ENCODE results near the gene MAZ. TPM values are rescaled to one million over a fixed set of nuclear protein-coding genes. Genes with fewer than 3 reads are reported as not detected.
"Not testable (repeated sequence)": the region's sequence is repeated elsewhere in the genome, so short reads cannot be mapped to it uniquely, and the experiment has no call there.

The MAZ gene
- total RNA-seq, 1 donor from 2014 or later = 141 TPM

- Histone ChIP-seq H3K27ac (ENCODE audit: low read depth, low read length) (no peak overlapping the region), H3K9ac (ENCODE audit: low read depth in 1 of 3, low read length in 3 of 3) (no peak overlapping the region), H3K27me3 (ENCODE audit: control insufficient read depth in 3 of 3, insufficient read depth in 3 of 3, low read length in 3 of 3) (peaks cover 0 to 4% (median 0%) of the 10 kb centered on the region in 3 donors), H3K4me1 (ENCODE audit: control insufficient read depth in 3 of 3, insufficient read depth in 3 of 3, low read length in 3 of 3) (peaks cover 4 to 5% (median 5%) of the 10 kb centered on the region in 3 donors), H3K36me3 (ENCODE audit: control insufficient read depth in 3 of 3, insufficient read depth in 3 of 3, low read length in 3 of 3) (no peaks in the 10 kb centered on the region), H3K9me3 (ENCODE audit: control insufficient read depth in 3 of 3, low read length in 3 of 3) (no peaks in the 10 kb centered on the region), H3K4me3 (ENCODE audit: low read length in 3 of 3) (no peak overlapping the region)
Observed at GRCh38 chr16:29767062-29767461, 39.3 kb upstream of the MAZ start.

GRCh38 chr16:29769507-29769906, 36.8 kb upstream of the MAZ start:
- Histone ChIP-seq H3K4me3 (ENCODE audit: low read length in 3 of 3) (no peak overlapping the region), H3K36me3 (ENCODE audit: control insufficient read depth in 3 of 3, insufficient read depth in 3 of 3, low read length in 3 of 3) (no peaks in the 10 kb centered on the region), H3K27me3 (ENCODE audit: control insufficient read depth in 3 of 3, insufficient read depth in 3 of 3, low read length in 3 of 3) (peaks cover 0 to 1% (median 0%) of the 10 kb centered on the region in 3 donors), H3K27ac (ENCODE audit: low read depth, low read length) (no peak overlapping the region), H3K9ac (ENCODE audit: low read depth in 1 of 3, low read length in 3 of 3) (no peak overlapping the region), H3K4me1 (ENCODE audit: control insufficient read depth in 3 of 3, insufficient read depth in 3 of 3, low read length in 3 of 3) (peaks cover 4 to 5% (median 5%) of the 10 kb centered on the region in 3 donors), H3K9me3 (ENCODE audit: control insufficient read depth in 3 of 3, low read length in 3 of 3) (no peaks in the 10 kb centered on the region)

GRCh38 chr16:29770250-29770929, 35.9 kb upstream of the MAZ start:
- Histone ChIP-seq H3K27ac (ENCODE audit: low read depth, low read length) (no peak overlapping the region), H3K4me1 (ENCODE audit: control insufficient read depth in 3 of 3, insufficient read depth in 3 of 3, low read length in 3 of 3) (peaks cover 2% of the 10 kb centered on the region in 3 donors), H3K4me3 (ENCODE audit: low read length in 3 of 3) (no peak overlapping the region), H3K36me3 (ENCODE audit: control insufficient read depth in 3 of 3, insufficient read depth in 3 of 3, low read length in 3 of 3) (no peaks in the 10 kb centered on the region), H3K27me3 (ENCODE audit: control insufficient read depth in 3 of 3, insufficient read depth in 3 of 3, low read length in 3 of 3) (peaks cover 0 to 3% (median 0%) of the 10 kb centered on the region in 3 donors), H3K9me3 (ENCODE audit: control insufficient read depth in 3 of 3, low read length in 3 of 3) (no peaks in the 10 kb centered on the region), H3K9ac (ENCODE audit: low read depth in 1 of 3, low read length in 3 of 3) (no peak overlapping the region)

- not testable (repeated sequence) for H3K4me3 ChIP-seq (ENCODE audit: low read length in 3 of 3); H3K36me3 ChIP-seq (ENCODE audit: control insufficient read depth in 3 of 3, insufficient read depth in 3 of 3, low read length in 3 of 3); H3K9ac ChIP-seq (ENCODE audit: low read depth in 1 of 3, low read length in 3 of 3); H3K9me3 ChIP-seq (ENCODE audit: control insufficient read depth in 3 of 3, low read length in 3 of 3); H3K27ac ChIP-seq (ENCODE audit: low read depth, low read length); H3K4me1 ChIP-seq (ENCODE audit: control insufficient read depth in 3 of 3, insufficient read depth in 3 of 3, low read length in 3 of 3); H3K27me3 ChIP-seq (ENCODE audit: control insufficient read depth in 3 of 3, insufficient read depth in 3 of 3, low read length in 3 of 3)
Observed at GRCh38 chr16:29772330-29772729, 34.0 kb upstream of the MAZ start.

GRCh38 chr16:29774730-29775129, 31.6 kb upstream of the MAZ start:
- no peak overlapping the region for H3K4me3 ChIP-seq (ENCODE audit: low read length in 3 of 3)
- no peak overlapping the region for H3K27ac ChIP-seq (ENCODE audit: low read depth, low read length)
- H3K36me3 ChIP-seq (ENCODE audit: control insufficient read depth in 3 of 3, insufficient read depth in 3 of 3, low read length in 3 of 3) = no peaks in the 10 kb centered on the region
- H3K9me3 ChIP-seq (ENCODE audit: control insufficient read depth in 3 of 3, low read length in 3 of 3) = no peaks in the 10 kb centered on the region
- no peaks in the 10 kb centered on the region for H3K4me1 ChIP-seq (ENCODE audit: control insufficient read depth in 3 of 3, insufficient read depth in 3 of 3, low read length in 3 of 3)
- H3K27me3 ChIP-seq (ENCODE audit: control insufficient read depth in 3 of 3, insufficient read depth in 3 of 3, low read length in 3 of 3) = peaks cover 5 to 8% (median 7%) of the 10 kb centered on the region in 3 donors
- H3K9ac ChIP-seq (ENCODE audit: low read depth in 1 of 3, low read length in 3 of 3) = no peak overlapping the region

- Histone ChIP-seq H3K27ac (ENCODE audit: low read depth, low read length) (no peak overlapping the region), H3K4me3 (ENCODE audit: low read length in 3 of 3) (no peak overlapping the region), H3K9ac (ENCODE audit: low read depth in 1 of 3, low read length in 3 of 3) (no peak overlapping the region), H3K36me3 (ENCODE audit: control insufficient read depth in 3 of 3, insufficient read depth in 3 of 3, low read length in 3 of 3) (no peaks in the 10 kb centered on the region), H3K4me1 (ENCODE audit: control insufficient read depth in 3 of 3, insufficient read depth in 3 of 3, low read length in 3 of 3) (no peaks in the 10 kb centered on the region), H3K9me3 (ENCODE audit: control insufficient read depth in 3 of 3, low read length in 3 of 3) (no peaks in the 10 kb centered on the region), H3K27me3 (ENCODE audit: control insufficient read depth in 3 of 3, insufficient read depth in 3 of 3, low read length in 3 of 3) (peaks cover 7 to 19% (median 9%) of the 10 kb centered on the region in 3 donors)
Observed at GRCh38 chr16:29775742-29776408, 30.5 kb upstream of the MAZ start.

GRCh38 chr16:29777576-29778350, 28.6 kb upstream of the MAZ start, which contains the start of gene ZG16:
Gene ZG16, plus strand, starts transcription at chr16:29778256. Its CDS starts 1,011 bp downstream, at chr16:29779267.
- no peaks in the 10 kb centered on the region for H3K4me1 ChIP-seq (ENCODE audit: control insufficient read depth in 3 of 3, insufficient read depth in 3 of 3, low read length in 3 of 3)
- no peak within 1 kb of the TSS for H3K9ac ChIP-seq (ENCODE audit: low read depth in 1 of 3, low read length in 3 of 3)
- no peaks in the 10 kb centered on the region for H3K9me3 ChIP-seq (ENCODE audit: control insufficient read depth in 3 of 3, low read length in 3 of 3)

GRCh38 chr16:29779474-29779873, 26.9 kb upstream of the MAZ start:
- H3K36me3 ChIP-seq (ENCODE audit: control insufficient read depth in 3 of 3, insufficient read depth in 3 of 3, low read length in 3 of 3) = no peaks in the 10 kb centered on the region
- H3K4me3 ChIP-seq (ENCODE audit: low read length in 3 of 3) = no peak overlapping the region
- H3K27ac ChIP-seq (ENCODE audit: low read depth, low read length) = no peak overlapping the region
- H3K9ac ChIP-seq (ENCODE audit: low read depth in 1 of 3, low read length in 3 of 3) = no peak overlapping the region
- H3K4me1 ChIP-seq (ENCODE audit: control insufficient read depth in 3 of 3, insufficient read depth in 3 of 3, low read length in 3 of 3) = no peaks in the 10 kb centered on the region
- H3K27me3 ChIP-seq (ENCODE audit: control insufficient read depth in 3 of 3, insufficient read depth in 3 of 3, low read length in 3 of 3) = peaks cover 7 to 20% (median 9%) of the 10 kb centered on the region in 3 donors
- H3K9me3 ChIP-seq (ENCODE audit: control insufficient read depth in 3 of 3, low read length in 3 of 3) = no peaks in the 10 kb centered on the region

More at GRCh38 chr16:29777576-29778350, 28.6 kb upstream of the MAZ start, which contains the start of gene ZG16:
- peaks cover 7 to 21% (median 9%) of the 10 kb centered on the region in 3 donors for H3K27me3 ChIP-seq (ENCODE audit: control insufficient read depth in 3 of 3, insufficient read depth in 3 of 3, low read length in 3 of 3)
- H3K36me3 ChIP-seq (ENCODE audit: control insufficient read depth in 3 of 3, insufficient read depth in 3 of 3, low read length in 3 of 3) = no peaks in the 10 kb centered on the region
- H3K4me3 ChIP-seq (ENCODE audit: low read length in 3 of 3) = no peak within 1 kb of the TSS
- no peak within 1 kb of the TSS for H3K27ac ChIP-seq (ENCODE audit: low read depth, low read length)

GRCh38 chr16:29783094-29783953, 23.0 kb upstream of the MAZ start:
- H3K9me3 ChIP-seq (ENCODE audit: control insufficient read depth in 3 of 3, low read length in 3 of 3); H3K9ac ChIP-seq (ENCODE audit: low read depth in 1 of 3, low read length in 3 of 3); H3K36me3 ChIP-seq (ENCODE audit: control insufficient read depth in 3 of 3, insufficient read depth in 3 of 3, low read length in 3 of 3); H3K27ac ChIP-seq (ENCODE audit: low read depth, low read length); H3K4me1 ChIP-seq (ENCODE audit: control insufficient read depth in 3 of 3, insufficient read depth in 3 of 3, low read length in 3 of 3); H3K4me3 ChIP-seq (ENCODE audit: low read length in 3 of 3): not testable (repeated sequence)
- H3K27me3 ChIP-seq (ENCODE audit: control insufficient read depth in 3 of 3, insufficient read depth in 3 of 3, low read length in 3 of 3) = peaks cover 7 to 18% (median 9%) of the 10 kb centered on the region in 3 donors
